HG03045 (cell line): Measurements from ENCODE around the gene SOCS1.
"Not testable (repeated sequence)": the region's sequence is repeated elsewhere in the genome, so short reads cannot be mapped to it uniquely, and the experiment has no call there.

Experiments
- ATAC-seq: cut with Tn5 transposase; IDR thresholded peaks from one replicate; pipeline ENCODE4 v1.9.1; 2021; ENCODE audit warnings: mild to moderate bottlenecking, moderate library complexity; ENCODE audit not compliant: unreplicated experiment

The SOCS1 gene

DNA sequence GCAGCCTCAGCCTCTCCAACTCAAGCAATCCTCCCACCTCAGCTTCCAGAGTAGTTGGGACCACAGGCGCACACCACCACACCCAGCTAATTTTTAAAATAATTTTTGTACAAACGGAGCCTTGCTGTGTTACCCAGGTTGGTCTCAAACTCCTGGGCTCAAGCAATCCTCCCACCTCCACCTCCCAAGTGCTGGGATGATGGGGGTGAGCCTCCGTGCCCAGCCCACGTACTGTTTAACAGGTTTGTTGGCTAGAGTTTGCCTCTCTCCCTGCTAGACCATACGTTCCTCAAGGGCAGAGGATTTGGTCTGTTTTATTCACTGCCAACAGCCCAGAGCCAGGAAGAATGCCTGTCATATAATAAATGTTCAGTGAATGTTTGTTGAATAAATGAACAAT is 26.6 kb downstream of the SOCS1 start:
- ATAC-seq: no peak

DNA sequence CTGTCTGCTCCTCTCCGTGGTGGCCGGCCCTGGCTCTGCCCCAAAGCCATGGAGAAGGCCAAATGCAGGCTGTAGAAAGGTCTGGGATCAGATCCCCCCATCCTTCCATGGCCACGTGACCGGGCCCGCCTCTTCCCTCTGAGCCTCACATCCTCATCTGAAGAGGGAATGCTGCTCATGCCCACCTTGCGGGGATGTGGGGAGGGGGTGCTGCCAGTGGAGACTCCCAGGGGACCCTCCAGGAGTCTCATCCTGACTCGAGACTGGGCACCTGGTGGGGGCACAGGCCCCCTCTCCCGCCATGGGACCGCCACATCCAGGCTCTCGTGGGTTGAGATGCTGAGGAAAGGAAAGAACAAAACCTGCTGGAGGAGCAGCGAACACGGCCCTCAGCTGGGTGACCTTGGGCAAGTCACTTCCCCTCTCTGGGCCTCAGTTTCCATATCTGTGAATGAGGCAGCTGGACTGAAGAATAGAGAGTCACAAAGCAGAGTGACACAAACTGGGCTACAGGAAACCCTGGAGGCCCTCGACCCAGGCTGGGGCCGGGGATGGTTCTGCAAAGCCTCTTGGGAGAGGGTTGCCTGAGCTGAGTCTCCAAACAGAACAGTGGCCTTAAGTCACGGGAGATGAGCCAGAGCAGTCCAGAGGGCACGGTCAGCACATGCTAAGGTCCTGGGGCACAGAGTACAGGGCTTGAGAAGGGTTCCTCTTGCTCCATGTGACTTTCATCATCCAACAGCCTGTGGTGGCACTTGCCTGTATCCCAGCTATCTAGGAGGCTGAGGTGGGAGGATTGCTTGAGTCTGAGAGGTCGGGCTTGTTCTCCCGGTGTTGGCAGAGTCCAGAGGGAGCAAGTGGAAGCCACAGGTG is 30.1 kb downstream of the SOCS1 start:
- no peak for ATAC-seq

DNA sequence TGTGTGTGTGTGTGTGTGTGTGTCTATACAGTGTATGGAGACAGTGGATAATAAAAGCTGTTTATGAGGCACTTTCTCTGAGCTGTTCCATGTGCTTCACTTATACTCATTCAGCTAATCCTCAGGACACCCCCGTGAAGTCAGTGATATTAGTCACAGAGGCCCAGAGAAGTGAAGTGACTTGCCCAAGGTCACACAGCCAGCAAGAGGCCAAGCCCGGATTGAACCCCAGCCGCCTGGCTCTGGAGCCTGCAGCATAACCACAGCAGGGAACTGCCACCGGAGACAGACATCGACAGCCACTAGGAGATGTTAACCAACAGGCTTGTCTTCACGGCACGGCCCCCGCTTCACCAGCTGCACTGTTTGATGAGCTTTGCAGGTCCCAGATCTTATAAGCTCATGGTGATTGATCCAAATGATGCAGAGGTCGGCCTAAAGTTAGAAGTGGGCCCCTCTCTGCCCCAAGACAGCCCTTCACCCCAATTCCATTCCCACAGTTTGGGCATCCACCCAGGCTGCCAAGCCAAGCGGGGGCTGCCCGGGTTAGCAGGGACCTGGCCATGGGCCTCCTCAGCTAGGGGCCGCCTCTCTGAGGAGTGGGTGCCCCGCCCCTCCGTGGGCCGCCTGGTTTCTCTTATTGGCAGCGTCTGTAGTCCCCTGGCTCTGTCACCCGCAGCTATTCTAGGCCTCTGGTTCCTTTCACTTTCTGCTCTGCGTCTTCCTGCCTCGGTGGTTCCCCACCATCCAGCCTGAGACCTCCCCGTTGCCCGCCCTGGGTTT is 30.9 kb downstream of the SOCS1 start:
- ATAC-seq: peak; percentile 84

DNA sequence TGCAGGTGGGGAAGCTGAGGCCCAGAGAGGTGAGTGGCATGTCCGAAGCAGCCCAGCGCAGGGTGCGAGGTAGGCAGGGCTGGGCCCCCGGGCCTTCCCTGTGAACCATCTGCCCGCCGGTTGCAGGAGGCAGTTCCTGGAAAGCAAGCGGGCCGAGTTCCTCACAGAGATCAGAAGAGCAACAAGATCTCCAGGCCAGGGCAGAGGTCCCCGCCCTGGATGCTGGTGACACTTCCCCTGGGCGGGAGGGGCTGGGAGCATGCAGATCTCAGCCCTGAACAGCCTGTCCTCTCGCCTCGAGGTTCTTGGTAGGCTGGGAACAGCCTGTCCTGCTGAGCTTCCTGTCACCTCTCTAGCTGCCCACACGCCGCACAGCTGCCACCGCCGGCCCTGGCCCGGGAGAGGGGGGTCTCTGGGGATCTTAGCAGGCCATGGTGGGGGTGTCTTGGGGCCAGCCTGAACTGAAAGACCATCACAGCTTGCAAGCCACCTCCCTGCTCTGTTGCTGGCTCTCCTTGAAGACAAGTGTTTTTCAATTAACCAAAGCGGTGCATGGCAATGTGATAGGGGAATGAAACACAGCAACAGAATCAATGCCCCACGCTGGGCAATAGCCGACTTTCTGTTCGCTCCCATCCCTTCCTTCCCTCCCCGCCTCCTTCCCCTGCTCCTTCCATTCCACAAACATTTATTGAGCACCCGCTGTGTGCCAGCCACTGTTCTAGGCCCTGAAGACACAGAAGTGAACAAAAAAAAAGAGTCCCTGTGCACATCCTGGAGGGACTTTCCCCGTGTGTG is 31.7 kb downstream of the SOCS1 start:
- ATAC-seq: peak; percentile 37

DNA sequence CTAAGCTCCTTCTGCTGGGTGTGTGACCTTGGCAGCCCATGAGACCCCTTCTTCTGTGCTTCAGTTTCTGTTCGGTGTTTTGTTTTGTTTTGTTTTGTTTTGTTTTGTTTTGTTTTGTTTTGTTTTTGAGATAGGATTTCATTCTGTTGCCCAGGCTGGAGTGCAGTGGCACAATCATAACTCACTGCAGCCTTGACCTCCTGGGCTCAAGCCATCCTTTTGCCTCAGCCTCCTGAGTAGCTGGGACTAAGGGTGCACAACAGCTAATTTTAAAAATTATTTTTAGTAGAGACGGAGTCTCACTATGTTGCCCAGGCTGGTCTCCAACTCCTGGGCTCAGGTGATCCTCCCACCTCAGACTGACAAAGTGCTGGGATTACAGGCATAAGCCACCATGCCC is 35.5 kb downstream of the SOCS1 start:
- not testable (repeated sequence) for ATAC-seq

DNA sequence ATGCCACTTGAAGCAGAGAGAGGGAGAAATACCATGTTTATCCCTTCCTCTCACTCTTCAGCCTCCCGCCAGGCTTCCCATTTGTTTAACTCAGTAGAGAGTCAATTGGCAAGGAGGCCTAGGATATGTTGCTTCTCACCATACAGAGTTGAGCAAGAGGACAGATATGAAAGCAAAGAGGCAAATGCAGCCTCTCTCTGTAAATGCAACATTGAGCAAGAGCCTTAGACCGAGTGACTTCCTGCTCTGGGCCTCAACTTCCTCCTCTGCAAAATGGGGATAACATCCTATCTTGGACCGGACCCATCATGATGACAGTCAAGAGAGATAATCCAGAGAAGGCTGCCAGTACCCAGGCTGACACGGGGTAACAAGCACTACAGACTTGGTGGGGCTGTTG is 36.8 kb downstream of the SOCS1 start:
- no peak for ATAC-seq

DNA sequence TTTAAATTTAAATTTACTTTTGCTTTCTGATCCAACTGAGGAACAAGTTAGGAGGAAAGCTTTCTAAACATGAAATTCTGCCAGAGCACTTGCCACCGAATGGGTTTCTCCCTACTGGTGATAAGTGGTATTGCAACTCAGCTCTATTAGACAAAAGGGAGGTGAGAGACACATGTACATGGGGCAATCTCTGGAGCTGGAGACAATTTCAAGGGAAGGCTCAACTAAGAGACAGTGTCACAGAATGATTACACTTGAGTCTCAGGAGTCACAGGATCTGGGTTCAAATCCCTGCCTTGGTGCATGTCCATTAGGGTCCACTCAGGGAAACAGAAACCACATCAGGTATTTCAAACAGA is 37.4 kb downstream of the SOCS1 start:
- no peak for ATAC-seq

DNA sequence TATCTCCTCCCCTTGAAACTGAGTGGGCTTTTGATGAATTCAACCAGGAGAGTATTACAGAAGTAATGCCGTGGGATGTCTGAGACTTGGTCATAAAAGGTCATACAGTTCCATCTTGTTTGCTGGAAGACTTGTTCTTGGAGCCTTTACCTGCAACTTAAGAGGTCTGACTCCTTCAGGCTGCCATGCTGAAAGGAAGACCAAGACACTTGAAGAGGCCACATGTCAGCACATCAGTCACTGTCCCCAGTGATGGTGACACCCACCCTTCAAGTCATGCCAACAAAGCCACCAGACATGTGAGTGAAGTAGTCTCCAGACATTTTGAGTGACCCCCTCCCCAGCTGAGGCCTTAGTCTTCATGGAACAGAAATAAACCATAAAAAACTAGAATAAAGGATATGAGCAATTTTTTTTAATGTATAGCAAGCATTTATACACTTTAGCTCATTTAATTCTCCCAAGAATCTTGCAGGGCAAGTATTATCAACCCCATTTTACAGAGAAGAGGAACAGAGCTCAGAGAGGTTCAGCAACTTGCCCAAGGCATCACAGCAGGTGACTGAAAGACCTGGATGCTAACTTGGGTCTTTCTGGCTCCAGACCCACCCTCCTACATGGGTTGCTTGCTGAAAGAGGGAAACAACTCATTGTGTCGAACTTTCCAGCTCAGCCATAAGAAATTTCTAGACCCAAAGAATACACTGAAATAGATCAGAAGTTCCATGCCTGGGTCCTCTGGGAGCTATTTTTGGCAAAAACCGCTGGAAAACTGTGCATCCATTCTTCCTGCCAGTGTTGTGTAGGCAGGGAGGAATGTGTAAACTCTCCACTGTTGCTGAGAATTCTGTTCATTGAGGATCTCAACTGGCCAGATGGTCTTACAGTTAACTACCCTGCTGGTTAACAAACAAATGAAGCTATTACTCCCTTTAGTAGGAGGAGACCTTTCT is 38.1 kb downstream of the SOCS1 start:
- ATAC-seq: no peak

DNA sequence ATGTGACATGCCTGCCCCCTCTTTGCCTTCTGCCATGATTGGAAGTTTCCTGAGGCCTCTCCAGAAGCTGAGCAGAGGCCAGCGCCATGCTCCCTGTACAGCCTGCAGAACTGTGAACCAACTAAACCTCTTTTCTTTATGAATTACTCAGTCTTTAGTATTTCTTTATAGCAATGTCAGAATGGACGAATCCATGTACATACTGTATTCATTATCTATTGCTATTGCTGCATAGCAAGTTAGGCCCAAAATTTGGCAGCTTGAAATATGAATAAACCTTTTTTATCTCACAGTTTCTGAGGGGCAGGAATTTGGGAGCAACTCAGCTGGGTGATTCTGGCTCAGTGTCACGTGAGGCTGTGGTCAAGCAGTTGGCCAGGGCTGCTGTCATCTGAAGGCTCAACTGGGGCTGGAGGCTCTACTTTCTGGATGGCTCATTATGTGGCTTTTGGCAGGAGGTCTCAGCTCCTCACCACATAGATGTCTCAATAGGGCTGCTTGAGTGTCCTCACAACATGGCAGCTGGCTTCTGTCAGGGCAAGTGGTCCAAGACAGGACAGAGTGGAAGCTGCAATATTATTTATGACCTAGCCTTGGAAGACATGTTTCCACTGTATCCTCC is 40.0 kb downstream of the SOCS1 start:
- no peak for ATAC-seq

DNA sequence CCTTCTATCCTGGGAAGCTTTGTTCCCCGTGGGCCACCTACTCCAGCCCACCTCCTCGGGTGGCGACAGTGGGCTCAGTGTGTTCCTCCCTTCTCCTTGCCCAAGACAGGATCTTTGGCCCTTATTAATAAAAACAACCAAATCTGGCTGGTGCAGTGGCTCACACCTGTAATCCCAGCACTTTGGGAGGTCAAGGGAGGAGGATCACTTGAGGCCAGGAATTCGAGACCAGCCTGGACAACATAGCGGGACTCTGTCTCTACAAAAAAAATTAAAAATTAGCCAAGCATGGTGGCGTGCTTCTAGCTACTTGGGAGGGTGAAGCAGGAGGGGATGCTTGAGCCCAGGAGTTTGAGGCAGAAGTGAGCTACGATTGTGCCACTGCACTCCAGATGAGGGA is 42.2 kb downstream of the SOCS1 start:
- no peak for ATAC-seq

DNA sequence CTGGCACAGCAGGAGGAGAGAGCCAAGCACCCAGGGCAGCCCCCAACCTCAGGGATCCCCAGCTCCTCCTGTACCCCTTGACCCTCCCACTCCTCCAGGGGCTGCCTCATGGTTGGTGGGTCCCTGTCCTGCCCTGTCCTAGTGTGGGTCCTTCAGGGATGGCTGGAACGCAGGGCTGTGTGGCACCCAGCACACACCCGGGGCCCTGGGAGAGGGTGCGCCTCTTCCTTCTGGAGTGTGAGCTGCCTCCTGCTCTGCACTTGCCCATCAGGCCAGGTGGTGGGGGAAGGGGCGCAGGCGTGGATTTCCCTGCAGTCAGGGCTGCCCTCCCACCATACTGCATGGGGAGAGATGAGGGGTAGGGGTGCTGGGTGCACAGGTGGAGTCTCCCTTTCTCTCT is 42.6 kb downstream of the SOCS1 start:
- no peak for ATAC-seq

DNA sequence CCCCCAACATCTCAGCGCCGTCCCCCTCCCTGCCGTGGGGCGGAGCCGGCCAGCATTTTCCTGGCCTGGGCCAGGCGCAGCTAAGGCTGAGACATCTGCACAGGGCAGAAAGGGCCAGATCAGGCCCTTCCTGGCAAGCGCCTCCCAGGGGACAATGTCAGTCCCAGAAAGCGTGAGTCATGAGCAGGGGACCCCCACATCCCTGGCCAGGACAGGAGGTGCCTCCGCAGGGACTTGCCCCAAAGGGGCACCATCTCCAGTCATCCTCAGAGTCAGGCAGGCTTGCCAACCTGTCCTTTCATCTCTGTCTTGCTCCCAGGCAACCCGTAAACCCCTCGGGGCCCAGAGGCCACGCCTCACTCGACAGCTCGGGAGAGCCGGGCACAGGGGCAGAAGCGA is 43.2 kb downstream of the SOCS1 start:
- no peak for ATAC-seq

DNA sequence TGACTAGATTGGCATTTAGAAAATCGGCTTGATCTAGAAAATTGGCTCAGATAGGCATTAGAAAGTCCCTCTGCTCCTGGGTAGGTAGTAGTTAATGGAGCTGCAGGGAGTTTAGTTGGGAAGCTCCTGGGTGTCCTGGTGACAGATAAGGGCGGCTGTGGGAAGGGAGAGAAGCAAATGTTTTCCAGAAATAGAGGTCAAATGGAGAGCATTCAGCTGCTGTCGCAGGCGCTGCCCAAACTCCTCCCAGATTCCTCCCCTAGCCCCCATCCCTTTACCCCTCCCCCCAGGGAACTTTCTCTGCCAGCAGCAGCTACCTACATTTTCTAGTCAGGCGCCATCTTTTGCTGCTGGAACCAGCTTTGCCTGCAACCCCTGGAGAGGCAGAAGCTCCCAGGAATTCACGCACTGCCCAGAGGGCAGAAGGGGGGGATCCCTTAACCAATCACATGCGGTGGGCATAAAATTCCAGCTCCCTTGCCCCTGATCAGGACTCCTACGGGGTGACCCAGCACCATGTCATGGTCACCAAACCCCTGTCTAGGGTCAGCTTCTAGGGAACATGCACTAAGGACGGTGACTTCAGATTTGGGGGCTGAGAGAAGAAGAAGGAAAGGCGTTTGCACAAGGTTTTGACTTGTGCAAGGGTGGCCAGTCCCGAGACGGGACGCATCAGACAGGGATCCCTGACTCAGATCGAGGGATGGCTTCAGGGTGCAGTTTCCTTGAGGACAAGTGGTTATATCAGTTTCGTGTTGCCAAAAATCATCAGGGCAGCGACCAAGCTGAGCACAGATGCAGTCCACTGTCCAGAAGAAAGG is 43.8 kb downstream of the SOCS1 start:
- ATAC-seq: no peak

DNA sequence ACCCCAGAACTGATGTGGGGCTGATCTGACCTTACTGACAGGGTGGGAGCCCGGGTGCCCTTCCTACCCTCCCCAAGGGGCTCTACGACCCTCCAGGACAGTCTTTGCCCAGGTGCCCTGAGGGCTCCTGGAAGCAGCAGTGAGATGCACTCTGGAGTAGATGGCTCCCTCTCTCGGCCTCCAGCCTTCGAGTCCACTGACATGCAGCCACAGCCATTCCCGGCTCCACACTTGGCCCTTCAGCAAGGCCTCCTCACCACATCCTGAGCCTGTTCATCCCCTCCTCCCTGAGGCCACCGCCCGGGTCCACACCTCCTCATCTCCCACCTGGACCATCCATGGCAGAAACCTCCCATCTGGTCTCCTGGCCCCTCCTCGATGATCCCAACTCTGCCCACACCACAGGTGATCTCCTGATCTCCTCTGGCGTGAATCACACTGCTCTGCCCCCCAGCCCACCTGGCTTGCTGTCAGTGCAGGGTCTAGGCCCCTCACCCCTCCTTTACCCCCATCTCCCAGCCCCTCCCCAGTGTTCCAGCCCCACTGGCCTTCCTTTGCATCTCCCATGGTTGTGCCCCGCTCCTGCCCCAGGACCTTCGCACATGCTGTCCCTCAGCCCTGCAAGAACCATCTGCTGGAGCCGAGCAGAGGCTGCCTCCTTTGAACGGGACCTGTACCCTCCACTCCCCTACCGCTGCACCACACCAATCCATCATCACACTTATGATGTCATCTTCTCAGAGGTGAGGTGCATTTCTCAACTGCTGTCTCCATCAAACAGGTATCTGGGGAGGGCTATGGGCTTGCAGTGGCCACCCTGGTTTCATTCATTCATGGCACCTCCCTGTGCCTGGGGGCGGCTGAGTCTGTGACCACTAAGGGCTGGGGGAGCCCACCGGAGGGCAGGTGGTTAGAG is 44.7 kb downstream of the SOCS1 start:
- ATAC-seq: no peak

DNA sequence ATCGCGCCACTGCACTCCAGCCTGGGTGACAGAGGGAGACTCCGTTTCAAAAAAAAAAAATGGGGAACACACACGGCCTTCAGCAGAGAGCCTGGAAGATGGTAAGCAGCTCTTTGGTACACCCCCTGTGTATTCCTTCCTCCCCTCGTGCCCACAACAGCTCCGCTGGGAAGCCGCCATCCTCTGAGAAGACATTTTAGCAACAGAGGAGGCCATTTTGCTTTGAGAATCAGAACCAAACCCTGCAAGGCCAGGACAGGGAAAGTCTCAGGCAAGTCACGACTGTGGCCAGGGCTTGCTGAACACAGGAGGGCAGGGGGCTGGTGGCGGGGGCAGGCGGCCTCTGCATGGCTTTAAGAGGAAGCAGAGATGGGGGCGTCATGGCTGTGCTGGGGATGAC is 45.7 kb downstream of the SOCS1 start:
- ATAC-seq: no peak

DNA sequence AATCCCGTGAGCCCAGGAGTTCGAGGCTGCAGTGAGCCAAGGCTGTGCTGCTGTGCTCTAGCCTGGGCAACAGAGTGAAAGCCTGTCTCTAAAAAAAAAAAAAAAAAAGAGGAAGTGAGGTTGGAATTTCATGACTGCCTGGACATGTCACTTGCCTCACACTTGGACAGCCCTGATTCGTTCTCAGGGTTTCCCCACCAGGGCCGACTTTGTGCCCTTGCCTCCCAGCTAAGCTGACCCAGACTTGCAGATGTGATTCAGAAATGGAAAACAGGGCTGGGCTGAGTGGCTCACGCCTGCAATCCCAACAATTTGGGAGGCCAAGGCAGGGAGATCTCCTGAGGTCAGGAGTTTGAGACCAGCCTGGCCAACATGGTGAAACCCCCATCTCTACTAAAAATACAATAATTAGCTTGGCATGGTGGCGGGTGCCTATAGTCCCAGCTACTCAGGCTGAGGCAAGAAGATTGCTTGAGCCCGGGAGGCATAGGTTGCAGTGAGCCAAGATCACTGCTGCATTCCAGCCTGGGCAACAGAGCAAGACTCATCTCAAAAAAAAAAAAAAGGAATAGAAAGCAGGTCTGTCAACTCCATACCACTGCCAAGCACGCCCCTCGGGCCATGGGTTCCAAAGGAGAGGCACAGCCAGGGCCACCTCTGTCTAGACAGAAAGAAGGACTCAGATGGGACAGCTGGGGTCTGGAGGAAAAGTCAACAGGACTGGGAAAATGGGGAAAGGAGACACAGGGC is 46.9 kb downstream of the SOCS1 start:
- ATAC-seq: no peak

DNA sequence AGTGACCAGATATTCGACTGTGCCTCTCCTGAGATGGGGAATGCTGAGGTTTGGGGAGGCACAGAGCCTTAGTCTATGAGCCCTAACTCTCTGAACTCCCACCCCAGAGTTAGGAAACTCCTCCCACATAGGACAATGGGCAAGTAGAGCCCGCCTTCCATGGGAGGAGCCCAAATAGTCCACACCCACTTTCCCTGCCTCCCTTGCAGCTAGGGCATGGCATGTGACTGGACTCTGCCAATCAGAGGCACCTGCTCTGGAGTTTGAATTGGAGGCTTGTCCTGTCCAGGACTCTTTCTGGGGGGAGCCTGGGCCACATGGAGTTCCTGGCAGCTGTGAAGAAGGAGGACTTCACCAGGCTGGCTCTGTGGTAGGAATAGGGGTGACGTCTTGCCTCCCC is 48.4 kb downstream of the SOCS1 start:
- no peak for ATAC-seq
